ENCODE results near the gene SLC12A6.

GRCh38 chr15:34374816-34375215 lies 37.2 kb upstream of the SLC12A6 start:
- TF ChIP-seq POLR2A (IDR thresholded peaks at IDR 0.05), result no peak
- no peak for TF ChIP-seq CTCF (IDR thresholded peaks at IDR 0.05)

All from lower leg skin (tissue), 3 donors.